PC-3 (cell line): Measurements from ENCODE around the gene XPNPEP1. TPM values are rescaled to one million over a fixed set of nuclear protein-coding genes. Genes with fewer than 3 reads are reported as not detected.

Source experiments
- ATAC-seq: fragments of 200-7000 bp; cut with Tn5 transposase; 2 replicates; pipeline ENCODE4 v1.9.1; 2020; ENCODE audit warnings: mild to moderate bottlenecking, moderate library complexity
- BruUV-seq: library from RNA; stranded (reverse); fragments of 400-500 nt; replicated peaks from 2 replicates; lab custom pipeline; 2021; lab: Mats Ljungman, UMichigan
- CTCF ChIA-PET: fragments of 300-600 bp; sonication (Branson Sonifier 250); formaldehyde crosslinking; loops from one replicate; lab custom pipeline; 2022; ENCODE audit warnings: antibody characterized with exemption; lab: Charles Lee
- POLR2A ChIA-PET: fragments of 300-600 bp; sonication (Branson Sonifier 250); formaldehyde crosslinking; loops from one replicate; lab custom pipeline; 2022; ENCODE audit warnings: antibody characterized with exemption; ENCODE audit not compliant: unreplicated experiment; lab: Charles Lee
- DNase-seq: peaks from one replicate; pipeline ENCODE4 v3.0.0-alpha.2; 2015
- H2AFZ ChIP-seq: fragments of 300-600 bp; sonication (generic); 2 replicates; pipeline ENCODE4 v1.6.0; 2016; ENCODE audit warnings: antibody characterized with exemption, low read length
- H3F3A ChIP-seq: fragments of 300-600 bp; sonication (generic); one replicate; pipeline ENCODE4 v1.6.0; 2017; ENCODE audit warnings: antibody characterized with exemption, low read length, control low read depth, mild to moderate bottlenecking; ENCODE audit not compliant: unreplicated experiment
- H3K27ac ChIP-seq: fragments of 300-600 bp; sonication (generic); 2 replicates; pipeline ENCODE4 v1.5.1; 2016; ENCODE audit warnings: mild to moderate bottlenecking, low read length
- H3K27me3 ChIP-seq: fragments of 300-600 bp; sonication (generic); 2 replicates; pipeline ENCODE4 v1.6.1; 2016; ENCODE audit warnings: low read length, mixed read lengths
- H3K36me3 ChIP-seq: fragments of 300-600 bp; sonication (generic); 2 replicates; pipeline ENCODE4 v1.6.1; 2016; ENCODE audit warnings: low read depth, mixed run types, low read length, mixed read lengths
- H3K4me1 ChIP-seq: fragments of 300-600 bp; sonication (generic); 2 replicates; pipeline ENCODE4 v1.5.1; 2016; ENCODE audit warnings: low read length; ENCODE audit not compliant: insufficient read depth
- H3K4me2 ChIP-seq: fragments of 300-600 bp; sonication (generic); 2 replicates; pipeline ENCODE4 v1.6.0; 2016; ENCODE audit warnings: low read length
- H3K4me3 ChIP-seq: fragments of 300-600 bp; sonication (generic); 2 replicates; pipeline ENCODE4 v1.5.1; 2016; ENCODE audit warnings: mild to moderate bottlenecking, low read length, mixed read lengths
- H3K79me2 ChIP-seq: fragments of 300-600 bp; sonication (generic); 2 replicates; pipeline ENCODE4 v1.6.1; 2017; ENCODE audit warnings: low read length, mixed read lengths
- H3K9ac ChIP-seq: fragments of 300-600 bp; sonication (generic); 2 replicates; pipeline ENCODE4 v1.6.0; 2016; ENCODE audit warnings: mild to moderate bottlenecking, low read length
- H3K9me2 ChIP-seq: fragments of 300-600 bp; sonication (generic); replicated peaks from 2 replicates; pipeline ENCODE4 v1.6.1; 2016; ENCODE audit warnings: mixed run types, low read length, mixed read lengths
- H3K9me3 ChIP-seq: fragments of 300-600 bp; sonication (generic); 2 replicates; pipeline ENCODE4 v1.6.1; 2016; ENCODE audit warnings: low read length, mixed read lengths
- H4K20me1 ChIP-seq: fragments of 300-600 bp; sonication (generic); 2 replicates; pipeline ENCODE4 v1.6.1; 2016; ENCODE audit warnings: low read length, mixed read lengths
- CTCF ChIP-seq: fragments of 300-600 bp; sonication (generic); conservative IDR thresholded peaks from 2 replicates; pipeline ENCODE4 v1.5.1; 2017; ENCODE audit warnings: antibody characterized with exemption, low read depth, mild to moderate bottlenecking, low read length
- EZH2 ChIP-seq: fragments of 300-600 bp; sonication (generic); IDR thresholded peaks from one replicate; pipeline ENCODE4 v1.6.1; 2017; ENCODE audit warnings: antibody characterized with exemption, mild to moderate bottlenecking, low read length; ENCODE audit not compliant: unreplicated experiment
- EZH2phosphoT487 ChIP-seq: fragments of 300-600 bp; sonication (generic); IDR thresholded peaks from 2 replicates; pipeline ENCODE4 v1.6.1; 2018; ENCODE audit warnings: mild to moderate bottlenecking, antibody characterized with exemption, low read length, borderline replicate concordance
- intact Hi-C: fragments of 100-400 bp; cut with micrococcal nuclease; formaldehyde crosslinking; loops from 2 replicates; pipeline ENCODE4 v1.9.0; 2023
- total RNA-seq: library from RNA; depleted of rRNA; stranded (reverse); fragments of >200 nt; gene quantifications from 2 replicates; pipeline ENCODE4 v1.2.3, GENCODE V29; 2014

XPNPEP1 gene
- total RNA-seq, 1 experiment from 2014 or later = 77.3 TPM

- peak; percentile 59 for DNase-seq
- H3K27ac ChIP-seq = peak overlapping the region; percentile 53
These were observed 10.7 kb downstream of the XPNPEP1 start for GRCh38 chr10:109912335-109913281.

GRCh38 chr10:109911903-109912302 is 11.4 kb downstream of the XPNPEP1 start:
- H3K9ac ChIP-seq = no peak overlapping the region
- DNase-seq = no peak
- H3K9me2 ChIP-seq = no peaks in the 10 kb centered on the region
- H2AFZ ChIP-seq = no peak overlapping the region
- H3F3A ChIP-seq = no peaks in the 10 kb centered on the region
- no TSS peak for BruUV-seq
- no peak for TF ChIP-seq EZH2phosphoT487
- no peak for TF ChIP-seq CTCF
- no peak for TF ChIP-seq EZH2
- peaks cover 6% of the 10 kb centered on the region; the same call in 1 of the 2 replicates for H4K20me1 ChIP-seq
- H3K27ac ChIP-seq = peak overlapping the region; percentile 53
- H3K36me3 ChIP-seq = peaks cover 14% of the 10 kb centered on the region
- no peak overlapping the region for H3K4me2 ChIP-seq
- peaks cover 49% of the 10 kb centered on the region for H3K79me2 ChIP-seq
- no peak overlapping the region for H3K4me3 ChIP-seq
- intact Hi-C loops = loop anchor here (10.0 kb wide), 1 partner anchor 53 kb away; no protein-coding TSS in a partner anchor
- peaks cover 43% of the 10 kb centered on the region for H3K4me1 ChIP-seq
- ChIA-PET CTCF (no interaction called here), POLR2A (no interaction called here)
- H3K9me3 ChIP-seq = no peaks in the 10 kb centered on the region
- ATAC-seq = no peak
- no peaks in the 10 kb centered on the region for H3K27me3 ChIP-seq

More at GRCh38 chr10:109912335-109913281, 10.7 kb downstream of the XPNPEP1 start:
- Histone ChIP-seq H4K20me1 (peaks cover 6% of the 10 kb centered on the region; the same call in 1 of the 2 replicates), H3K27me3 (no peaks in the 10 kb centered on the region), H3K9me2 (no peaks in the 10 kb centered on the region), H3K36me3 (peaks cover 14% of the 10 kb centered on the region), H3K79me2 (peaks cover 56% of the 10 kb centered on the region), H3K4me2 (peak overlapping the region; percentile 33), H3K4me1 (peaks cover 43% of the 10 kb centered on the region), H3K9me3 (no peaks in the 10 kb centered on the region), H3F3A (no peaks in the 10 kb centered on the region), H3K4me3 (no peak overlapping the region), H3K9ac (no peak overlapping the region), H2AFZ (no peak overlapping the region)
- ATAC-seq = peak; percentile 60
- POLR2A ChIA-PET = no interaction called here
- CTCF ChIA-PET = no interaction called here
- no peak for TF ChIP-seq CTCF
- TF ChIP-seq EZH2 = no peak
- no peak for TF ChIP-seq EZH2phosphoT487
- intact Hi-C loops = loop anchor here (10.0 kb wide), 1 partner anchor 52 kb away; no protein-coding TSS in a partner anchor
- no TSS peak for BruUV-seq

- Histone ChIP-seq H3K36me3 (peaks cover 14% of the 10 kb centered on the region), H3K4me2 (no peak overlapping the region), H3F3A (no peaks in the 10 kb centered on the region), H2AFZ (no peak overlapping the region), H3K9me3 (no peaks in the 10 kb centered on the region), H3K27me3 (no peaks in the 10 kb centered on the region), H3K27ac (no peak overlapping the region), H3K4me1 (peaks cover 15% of the 10 kb centered on the region), H3K9me2 (no peaks in the 10 kb centered on the region), H3K4me3 (no peak overlapping the region), H3K9ac (no peak overlapping the region), H3K79me2 (peaks cover 24% of the 10 kb centered on the region), H4K20me1 (no peaks in the 10 kb centered on the region)
- DNase-seq (no peak), ATAC-seq (no peak)
- intact Hi-C loops = no loop called here
- no peak for TF ChIP-seq EZH2phosphoT487
- TF ChIP-seq CTCF = no peak
- TF ChIP-seq EZH2 = no peak
- no TSS peak for BruUV-seq
- CTCF ChIA-PET = no interaction called here
- POLR2A ChIA-PET = no interaction called here
These were observed 17.0 kb downstream of the XPNPEP1 start for GRCh38 chr10:109906316-109906715.
